GM19238 (cell line): Measurements from ENCODE around the gene TTC39C.

ENCODE experiments used
- DNase-seq: peaks from one replicate; pipeline ENCODE4 v3.0.0; 2011; ENCODE audit warnings: low spot score; ENCODE audit not compliant: insufficient read length

Gene TTC39C

DNA sequence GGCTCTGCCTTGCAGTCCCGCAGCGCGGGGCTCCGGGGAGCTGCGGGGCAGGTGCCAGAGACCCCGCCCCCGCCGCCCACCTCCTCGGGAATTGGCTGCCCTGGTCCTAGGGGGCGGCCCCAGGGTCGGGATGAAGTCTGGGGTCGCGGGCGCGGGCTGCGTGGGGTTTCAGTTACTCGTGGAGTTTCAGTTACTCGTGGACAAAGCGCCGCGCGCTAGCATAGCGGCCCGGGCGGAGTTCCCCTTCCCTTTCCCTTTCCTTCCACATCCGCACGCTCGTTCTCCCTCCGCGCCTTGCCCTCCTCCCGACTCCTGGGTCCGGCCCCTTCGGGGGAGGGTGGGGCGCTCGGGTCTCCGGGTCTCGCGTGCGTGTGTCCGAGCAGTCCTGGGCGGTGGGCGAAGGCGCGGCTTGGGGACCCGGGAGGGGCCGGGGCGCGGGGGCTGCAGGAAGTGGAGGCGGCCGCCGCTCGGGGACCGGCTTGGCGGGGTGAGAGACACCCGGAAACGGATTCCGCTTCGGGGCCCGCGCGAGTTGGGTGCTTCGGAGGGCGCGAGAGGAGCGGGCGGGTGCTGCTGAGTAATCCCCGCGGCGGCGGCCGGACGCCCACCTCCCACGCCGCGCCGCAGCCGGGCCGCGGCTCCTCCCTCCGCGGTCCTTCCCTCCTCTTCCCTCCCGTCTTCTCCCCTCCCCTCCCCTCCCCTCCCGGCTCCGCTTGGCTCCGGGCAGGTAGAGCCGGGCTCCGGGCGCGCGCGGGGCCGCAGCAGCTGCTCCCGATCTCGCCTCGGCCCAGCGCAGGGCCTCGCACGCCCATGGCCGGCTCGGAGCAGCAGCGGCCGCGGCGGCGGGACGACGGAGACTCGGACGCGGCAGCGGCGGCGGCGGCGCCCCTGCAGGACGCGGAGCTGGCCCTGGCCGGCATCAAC, at the start of gene TTC39C:
TTC39C (plus strand) TSS at position 693 of the 924 bp plus-strand sequence; CDS start at position 811, 118 bp downstream.
- DNase-seq = peak; percentile 64

DNA sequence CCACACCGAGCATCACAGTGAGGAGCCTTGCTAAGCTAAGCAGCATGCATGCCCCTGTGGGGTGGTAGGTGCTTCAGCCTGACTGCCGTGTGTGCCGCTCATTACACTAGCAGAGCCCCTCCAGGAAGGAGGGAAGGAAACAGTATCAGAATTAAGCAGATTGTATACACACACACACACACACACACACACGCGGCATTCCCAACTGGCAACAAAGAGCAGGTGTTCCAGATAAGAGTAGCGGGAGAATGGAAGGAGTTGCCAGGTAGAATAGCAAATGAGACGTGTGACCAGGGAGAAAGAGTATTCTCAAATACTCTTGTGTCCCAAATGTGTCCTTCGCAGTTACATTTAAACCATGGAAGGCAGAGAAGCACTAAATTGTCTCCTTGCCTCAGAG, 47.6 kb upstream of the TTC39C start:
- no peak for DNase-seq

DNA sequence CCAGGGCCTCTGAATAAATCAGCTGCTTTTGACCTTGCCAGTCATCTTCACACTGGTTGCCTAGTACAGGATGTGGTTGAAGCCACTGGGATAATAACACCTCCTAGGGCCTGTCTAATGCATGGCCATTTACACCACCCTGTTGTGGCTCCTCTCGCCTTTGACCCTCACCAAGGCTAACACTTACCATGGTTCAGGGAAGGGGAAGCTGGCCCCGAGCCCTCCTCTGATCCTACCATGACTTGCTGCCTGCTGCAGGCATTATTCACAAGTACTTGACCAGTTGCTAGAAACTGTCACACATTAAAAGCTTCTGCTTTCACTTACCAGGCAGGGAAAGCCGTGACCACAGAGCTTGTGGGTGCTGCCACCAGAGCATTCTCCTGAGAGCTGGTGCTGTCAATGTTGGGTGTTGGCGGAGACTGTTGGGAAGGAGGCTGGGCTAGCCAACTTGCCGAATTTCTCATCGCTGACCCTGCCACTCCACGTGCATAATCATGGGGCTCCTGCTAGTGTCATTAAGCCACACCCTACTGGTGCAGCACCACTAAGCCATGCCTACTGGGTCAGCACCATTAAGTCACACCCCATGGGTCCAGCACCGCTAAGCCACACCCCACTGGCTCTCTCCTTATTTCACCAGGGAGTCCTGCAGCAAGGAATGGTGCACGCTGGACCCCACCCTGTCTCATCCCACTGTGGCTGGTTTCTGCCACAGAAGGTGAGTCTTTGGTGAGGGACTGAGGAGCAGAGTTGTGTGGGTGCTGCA, 47.0 kb upstream of the TTC39C start:
- no peak for DNase-seq

DNA sequence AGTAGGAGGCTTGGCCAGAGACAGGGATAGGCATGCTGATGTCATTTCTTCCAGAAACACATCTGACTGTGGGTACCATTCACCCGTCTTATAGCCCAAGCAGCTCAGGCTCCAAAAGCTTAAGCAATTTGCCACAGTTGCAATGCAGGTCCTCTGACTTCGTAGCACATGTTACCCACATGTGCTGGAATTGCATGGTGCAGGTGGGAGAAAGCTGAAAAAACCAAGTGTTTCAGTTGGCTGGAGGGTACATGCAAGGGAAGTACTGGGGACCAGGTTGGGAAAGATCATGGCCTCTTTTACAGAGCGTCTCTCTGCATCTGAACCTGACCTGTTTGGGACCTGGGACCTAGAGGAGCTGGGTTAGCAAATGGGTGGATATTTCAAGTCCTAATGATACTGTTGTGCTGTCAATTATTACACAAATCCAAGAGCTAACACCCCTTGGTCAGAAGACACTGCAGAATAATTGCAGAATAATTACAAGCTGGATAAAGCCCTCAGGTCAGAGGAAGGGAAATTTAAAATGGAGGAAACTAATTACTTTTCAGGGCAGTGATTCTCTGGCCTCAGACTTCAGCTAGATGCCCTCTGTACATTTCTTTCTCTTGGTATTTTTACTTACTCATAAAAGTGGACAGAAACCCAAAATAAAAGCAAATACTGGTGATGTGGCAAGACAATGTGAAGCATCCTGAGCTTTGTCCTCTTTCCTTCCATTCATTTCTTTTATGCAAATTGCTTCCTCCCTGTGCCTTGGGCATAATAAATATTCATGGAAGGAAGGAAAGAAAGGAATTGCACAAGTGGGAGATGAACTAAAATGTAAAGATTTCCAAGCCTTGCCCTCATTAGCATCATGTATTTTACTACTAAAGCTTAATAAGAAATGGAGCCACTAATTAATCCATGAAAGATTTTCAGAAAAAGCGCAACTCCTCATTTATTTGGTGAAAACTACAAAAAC, 45.6 kb upstream of the TTC39C start:
- DNase-seq = no peak

DNA sequence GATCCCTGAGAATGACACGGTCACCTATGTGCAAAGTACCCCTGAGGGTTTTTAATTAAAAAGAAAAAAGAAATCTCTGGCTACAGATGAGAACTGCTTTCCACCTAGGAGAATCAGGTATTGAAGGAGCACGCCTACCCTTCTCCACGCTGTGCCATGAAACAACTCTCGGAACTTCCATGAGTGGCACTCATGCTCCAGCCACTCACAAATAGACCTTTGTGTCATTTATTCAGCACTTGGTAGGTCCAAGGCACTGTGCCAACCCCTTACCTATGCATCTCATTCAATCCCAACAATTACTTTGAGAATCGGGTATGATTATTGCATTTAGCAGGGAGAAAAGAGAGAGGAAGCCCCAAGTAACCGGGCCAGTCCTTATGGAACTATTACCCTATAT, 44.9 kb upstream of the TTC39C start:
- no peak for DNase-seq

DNA sequence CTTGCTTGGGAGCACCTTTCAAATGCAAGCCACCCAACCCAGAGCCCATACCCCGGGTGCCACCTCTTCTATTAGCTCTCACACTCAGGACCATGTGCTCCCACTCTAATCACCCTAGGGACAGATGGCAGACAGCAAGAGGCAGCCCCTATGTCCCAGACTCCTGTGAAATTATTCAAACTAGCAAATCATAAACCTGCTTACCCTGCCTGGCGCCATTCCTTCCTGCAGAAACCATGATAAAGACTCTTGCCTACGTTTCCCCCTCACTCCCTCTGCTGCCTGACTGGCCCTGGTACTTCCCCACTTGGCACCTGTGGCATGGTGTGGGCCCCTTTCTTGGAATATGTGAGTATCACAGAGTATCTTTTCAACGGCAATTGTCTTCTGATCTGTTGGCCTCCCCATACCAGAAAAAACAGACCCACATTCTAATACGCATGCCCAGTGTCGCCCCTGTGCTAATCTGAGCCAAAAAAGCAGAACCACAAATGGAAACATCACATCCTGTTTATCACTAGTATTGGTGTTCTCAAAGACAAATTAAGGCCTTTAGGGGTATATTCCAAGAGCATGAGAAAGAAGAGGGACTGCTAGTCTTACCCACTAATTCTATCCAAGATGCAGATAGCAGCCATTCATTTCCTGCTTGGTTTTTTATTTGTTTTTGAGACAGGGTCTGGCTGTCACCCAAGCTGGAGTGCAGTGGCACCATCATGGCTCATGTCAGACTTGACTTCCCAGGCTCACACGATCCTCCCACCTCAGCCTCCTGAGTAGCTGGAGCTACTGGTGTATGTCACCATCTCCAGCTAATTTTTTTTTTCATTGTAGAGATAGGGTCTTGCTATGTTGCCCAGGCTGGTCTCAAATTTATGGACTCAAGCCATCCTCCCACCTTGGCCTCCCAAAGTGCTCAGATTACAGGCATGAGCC, 44.1 kb upstream of the TTC39C start:
- no peak for DNase-seq

DNA sequence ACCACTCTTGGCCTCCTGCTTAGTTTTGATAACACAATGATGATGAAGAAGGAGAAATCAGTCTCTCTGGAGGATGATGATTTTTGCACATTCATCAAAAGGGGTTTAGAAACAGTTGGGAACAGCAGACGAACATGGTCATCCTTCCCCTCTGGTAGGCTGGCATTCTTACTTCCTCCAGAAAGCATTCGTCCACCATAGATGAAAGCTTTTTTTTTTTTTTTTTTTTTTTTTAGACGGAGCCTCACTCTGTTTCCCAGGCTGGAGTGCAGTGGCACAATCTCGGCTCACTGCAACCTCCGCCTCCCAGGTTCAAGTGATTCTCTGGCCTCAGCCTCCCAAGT, 43.5 kb upstream of the TTC39C start:
- DNase-seq = no peak

DNA sequence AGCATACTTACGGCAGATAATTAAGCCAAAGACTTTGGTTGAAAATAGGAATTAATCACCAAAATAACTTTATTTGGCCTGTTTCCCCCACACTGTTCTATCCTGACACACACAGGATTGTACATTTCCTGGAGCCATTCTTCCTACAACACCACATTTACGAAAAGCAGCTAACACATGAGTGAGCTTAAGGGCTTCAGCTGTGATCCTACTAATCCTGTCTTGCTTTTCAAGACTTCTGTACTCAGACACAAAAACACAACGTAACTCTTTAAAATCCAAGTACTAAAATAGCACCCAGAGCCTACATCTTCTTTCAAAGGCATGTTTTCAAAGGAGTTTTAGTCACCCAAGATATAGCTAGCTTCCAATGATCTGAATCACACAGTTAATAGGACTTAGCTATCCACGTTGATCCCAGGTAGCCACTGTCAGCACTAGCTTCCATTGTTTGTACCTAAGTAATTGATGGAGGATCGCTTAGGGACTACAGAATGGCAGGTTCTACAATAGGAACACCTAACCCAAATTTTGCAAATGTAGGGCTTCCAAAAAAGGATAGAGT, 42.8 kb upstream of the TTC39C start:
- DNase-seq = no peak

DNA sequence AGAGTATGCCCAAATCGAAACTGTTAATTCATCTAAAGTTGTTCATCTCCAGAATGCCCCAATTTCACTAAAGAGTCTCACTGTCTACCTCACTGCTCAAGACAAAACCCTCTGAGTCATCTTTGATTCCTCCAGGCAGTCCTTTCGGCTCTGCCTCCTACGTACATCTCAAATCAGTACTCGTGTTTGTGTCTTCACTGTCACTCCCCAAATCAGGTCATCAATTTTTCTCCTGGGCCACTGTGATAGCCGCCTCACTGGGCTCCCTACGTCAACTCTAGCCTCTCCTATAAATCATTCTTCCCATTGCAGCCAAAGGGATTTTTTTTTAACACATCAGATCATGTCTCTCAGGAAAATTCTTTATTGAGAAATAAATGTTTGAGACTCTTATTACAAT, 42.1 kb upstream of the TTC39C start:
- DNase-seq = no peak

DNA sequence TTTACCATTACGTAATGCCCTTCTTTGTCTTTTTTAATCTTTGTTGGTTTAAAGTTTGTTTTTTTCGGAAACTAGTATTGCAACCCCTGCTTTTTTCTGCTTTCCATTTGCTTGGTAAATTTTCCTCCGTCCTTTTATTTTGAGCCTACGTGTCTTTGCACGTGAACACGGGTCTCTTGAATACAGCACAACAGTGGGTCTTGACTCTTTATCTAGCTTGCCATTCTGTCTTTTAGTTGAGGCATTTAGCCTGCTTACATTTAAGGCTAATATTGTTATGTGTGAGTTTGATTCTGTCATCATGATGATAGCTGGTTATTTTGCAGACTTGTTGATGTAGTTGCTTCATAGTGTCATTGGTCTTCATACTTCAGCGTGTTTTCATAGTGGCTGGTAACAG, 37.5 kb upstream of the TTC39C start:
- DNase-seq = no peak

DNA sequence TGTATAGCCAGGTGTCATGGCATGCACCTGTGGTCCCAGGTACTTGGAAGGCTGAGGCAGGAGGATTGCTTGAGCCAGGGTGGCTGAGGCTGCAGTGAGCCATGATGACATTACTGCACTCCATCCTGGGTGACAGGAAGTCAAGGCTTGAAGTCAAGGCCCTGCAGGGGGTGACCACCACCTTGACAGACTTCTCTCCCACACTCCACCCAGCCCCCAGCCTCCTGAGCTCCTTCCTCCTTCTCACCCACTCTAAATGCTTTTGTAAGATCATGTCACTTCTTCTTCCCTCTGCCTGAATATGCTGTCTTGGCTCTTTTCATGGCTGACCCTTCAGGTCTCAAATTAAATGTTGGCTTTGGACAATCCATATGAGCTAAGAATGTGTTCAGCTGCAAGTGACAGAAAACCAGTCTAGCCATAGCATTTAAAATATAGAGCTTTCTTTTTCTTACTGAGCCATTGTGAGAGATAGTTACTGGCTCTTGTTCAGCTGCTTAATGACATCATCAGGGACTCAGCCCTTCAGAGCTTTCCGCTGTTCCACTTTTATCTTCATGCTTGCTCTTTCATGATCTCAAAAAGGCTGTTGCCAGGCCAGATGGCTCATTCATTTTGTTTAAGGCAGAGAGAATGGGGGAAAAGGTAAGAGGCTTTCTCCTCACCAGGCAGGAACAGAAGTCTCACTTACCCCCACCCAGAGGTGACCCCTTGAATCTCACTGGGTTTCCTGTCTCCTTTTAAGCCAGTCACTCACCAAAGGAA, 36.7 kb upstream of the TTC39C start:
- no peak for DNase-seq

DNA sequence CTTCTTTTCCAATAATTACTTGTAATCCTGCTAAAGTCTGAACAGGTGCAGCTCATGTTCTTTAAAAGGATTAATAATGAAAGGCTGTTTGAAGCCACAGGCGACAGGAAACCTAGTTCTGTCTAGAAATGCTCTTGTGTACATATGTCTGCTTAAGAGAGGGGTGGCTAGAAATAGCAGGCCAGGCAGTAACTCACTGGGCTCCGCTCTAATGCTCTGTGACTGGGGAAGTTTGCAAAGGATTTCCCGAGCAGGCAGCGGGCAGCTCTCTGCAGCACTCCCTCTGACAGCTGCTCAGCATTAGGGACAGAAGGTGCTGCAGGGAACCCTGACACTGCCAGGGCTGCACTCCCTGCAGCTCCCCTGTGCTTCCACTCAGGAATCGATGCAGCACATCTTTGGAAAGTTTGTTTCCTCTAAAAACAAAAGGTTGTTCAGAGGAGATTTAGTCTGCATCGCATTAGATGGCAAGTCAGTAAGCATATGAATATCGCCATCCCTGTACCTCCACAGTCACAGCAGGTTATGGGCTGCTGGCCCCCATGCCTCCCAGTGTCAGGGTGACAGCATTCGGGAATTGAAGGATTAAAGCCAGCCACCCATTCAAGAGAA, 33.1 kb upstream of the TTC39C start:
- DNase-seq = no peak

DNA sequence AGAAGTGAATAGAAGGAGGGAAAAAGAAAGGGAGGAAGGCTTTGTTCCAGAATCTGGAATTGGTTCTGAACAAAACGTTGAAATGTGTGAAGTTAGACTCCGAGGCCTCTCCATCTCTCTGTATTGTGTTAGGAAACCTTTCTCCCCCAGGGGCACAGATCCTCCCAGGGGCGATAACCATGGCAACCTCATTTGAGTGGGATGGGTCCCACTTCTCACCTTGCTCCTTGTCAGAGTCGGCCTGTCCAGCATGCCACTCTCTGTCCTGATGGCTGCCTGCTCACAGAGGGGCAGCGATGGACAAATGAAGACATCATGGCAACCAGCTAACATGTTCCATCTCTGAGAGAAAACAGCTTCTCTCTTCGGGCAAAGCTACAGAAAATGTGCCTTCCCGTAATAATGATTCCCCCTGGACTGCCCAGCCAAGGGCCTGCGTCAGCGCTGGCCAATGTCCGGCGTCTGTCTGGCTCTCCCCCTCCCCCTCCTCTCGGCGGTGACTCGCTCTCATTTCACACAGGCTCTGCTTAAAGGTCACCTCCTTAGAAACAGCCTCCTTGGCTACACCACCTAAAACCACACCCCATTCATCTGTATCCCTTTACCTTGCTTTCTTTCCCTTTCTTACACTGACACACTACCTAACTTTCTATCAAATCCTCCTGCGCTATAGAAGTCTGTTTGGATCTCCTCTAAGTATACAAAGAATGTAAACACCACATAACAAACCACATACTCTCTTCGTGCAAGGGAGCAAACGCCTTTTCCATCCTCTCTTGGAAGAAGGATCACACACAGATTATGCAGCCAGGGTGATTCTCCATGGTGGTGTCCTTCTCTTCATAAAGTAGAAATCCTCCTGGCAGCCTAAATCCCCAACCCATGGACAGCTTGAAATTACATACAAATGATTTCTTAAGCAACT, 32.1 kb upstream of the TTC39C start:
- no peak for DNase-seq

DNA sequence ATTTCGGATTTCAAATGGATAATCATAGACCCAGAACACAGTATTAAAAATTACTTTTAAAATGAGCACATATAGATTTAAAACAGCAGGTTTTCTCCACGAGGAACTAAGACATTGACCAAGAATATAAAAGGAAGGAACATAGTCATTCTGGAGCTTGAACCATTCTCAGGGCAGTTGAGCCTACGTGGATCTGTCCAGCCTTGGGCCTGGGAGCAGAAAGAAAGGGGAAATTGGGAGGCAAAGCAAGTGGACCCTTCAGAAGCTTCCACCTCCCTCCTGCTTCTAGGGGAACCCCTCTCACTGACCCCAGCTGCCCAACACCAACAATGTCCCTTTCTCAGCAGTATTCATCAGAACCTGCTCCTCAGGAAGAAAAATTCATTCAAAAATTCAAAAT, 31.4 kb upstream of the TTC39C start:
- DNase-seq = no peak

DNA sequence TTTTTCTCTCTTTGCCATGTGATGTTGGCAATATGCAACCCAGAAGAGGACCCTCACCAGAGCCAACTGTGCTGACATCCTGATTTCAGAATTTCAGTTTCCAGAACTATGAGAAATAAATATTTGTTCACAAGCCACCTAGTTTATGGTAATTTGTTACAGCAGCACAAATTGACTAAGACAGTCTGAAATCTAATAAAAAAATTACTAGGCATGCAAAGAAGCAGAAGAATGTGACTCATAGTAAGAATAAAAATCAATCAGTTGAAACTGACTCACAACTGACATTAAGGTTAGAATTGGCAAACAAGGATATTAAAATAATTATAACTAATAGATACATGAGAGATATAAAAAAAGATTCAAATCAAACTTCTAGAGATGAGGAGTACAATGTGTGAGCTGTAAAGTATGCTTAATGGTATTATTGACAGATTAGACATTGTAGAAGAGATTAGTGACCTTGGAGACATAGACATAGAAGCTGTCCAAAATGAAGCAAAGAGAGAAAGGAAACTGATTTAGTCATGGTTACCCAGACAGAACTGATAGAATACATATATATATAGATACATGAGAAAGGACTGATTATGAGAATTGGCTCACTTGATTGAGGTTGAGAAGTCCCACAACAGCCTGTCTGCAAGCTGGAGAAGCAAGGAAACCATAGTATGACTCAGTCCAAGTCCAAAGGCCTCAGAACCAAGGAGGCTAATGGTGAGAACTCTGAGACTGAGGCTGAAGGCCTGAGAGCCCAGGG, 27.8 kb upstream of the TTC39C start:
- no peak for DNase-seq

DNA sequence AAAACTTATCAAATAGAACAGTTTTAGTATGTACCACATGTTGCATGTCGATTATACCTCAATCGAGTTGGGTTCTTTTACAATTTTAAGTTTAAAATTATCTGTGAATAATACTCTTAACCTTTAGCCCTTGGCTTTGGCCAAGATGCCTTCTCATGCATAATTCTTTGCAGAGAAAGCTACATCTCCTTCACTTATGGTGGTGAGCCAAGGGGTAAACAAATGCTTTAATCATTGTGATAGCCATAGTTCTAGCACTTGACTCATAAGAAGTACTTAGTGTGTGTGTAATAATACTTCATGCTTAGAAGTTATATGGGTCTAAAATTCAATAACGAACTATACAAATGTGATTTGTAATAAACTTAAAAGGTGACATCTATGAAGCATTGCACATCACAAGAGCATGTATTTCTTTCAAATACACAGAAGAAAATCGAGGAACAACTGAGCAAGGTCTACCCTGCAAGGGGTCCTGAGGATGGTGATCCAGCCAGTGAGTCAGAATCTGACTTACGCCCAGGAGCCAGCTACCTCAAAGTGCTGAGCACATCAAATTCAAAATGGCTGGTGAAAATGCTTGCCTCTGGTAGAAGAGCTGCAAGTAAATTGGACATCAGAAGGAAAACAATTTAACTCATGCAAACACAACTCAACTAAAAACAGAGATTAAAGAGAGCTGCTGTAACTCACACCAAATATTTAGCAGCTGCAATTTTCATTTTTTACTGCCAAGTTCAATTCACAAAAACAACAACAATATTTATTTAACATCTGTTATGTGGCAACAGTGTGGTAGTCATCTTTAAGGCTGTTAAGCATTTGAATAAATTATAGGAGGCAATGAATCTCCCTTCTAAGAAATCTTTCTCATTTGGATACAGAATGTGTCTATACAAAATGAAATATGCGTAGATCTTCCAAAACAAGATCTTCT, 23.8 kb upstream of the TTC39C start:
- no peak for DNase-seq
